Tibial nerve (tissue), 3 donors: Measurements from ENCODE around the gene TACO1.
A peak's percentile ranks its signal among the peaks of the same experiment; 100 is the strongest.

Source experiments
- EP300 ChIP-seq, 2 donors: sonication (generic); formaldehyde crosslinking; IDR thresholded peaks; one replicate each; pipeline ENCODE4 v1.6.1; 2017; ENCODE audit warnings: antibody characterized with exemption in 2 of 2, mild to moderate bottlenecking in 1 of 2
- POLR2A ChIP-seq, 2 donors: fragments of 450-650 bp; IDR thresholded peaks; one replicate each; pipeline ENCODE4 v1.6.1; 2017; ENCODE audit warnings: antibody characterized with exemption in 2 of 2, mild to moderate bottlenecking in 2 of 2, moderate library complexity in 2 of 2

DNA sequence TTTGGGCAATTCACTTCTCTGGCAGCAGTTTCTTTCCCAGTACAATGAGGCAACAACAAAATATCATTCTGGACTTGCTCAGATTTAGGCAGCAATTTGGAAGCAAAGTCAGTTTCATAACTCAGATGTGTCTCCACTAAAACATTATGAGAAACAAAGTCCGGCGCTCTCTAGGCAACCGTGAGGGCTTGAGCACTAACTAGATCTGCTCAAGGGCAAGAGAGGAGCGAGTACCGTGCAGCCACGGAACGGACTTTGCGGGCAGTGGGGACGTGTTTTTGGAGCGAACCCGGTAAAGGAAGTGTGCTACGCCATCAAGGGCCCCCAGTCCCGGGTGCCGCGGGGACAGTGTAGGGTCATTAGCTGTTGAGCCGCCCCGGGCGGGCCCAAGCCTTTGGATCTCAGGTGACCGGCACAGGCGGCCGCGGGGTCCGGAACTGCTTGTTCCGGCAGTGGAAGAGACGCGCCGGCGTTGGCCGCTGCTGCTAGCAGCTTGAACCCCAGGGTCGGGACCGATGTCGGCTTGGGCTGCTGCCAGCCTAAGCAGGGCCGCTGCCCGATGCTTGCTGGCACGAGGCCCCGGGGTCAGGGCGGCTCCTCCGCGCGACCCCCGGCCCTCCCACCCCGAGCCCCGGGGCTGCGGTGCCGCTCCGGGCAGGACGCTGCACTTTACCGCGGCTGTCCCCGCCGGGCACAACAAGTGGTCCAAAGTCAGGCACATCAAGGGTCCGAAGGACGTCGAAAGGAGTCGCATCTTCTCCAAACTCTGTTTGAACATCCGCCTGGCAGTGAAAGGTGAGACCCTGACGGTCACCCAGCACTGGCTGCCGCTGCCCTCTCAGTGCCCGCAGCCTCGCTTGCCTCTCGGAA is at the start of gene TACO1:
- peak in 1 of 2 donors; percentile 43 for TF ChIP-seq POLR2A (IDR thresholded peaks at IDR 0.05)
- peak in 1 of 2 donors; percentile 86 for TF ChIP-seq EP300 (IDR thresholded peaks at IDR 0.05)
